ENCODE results near the gene TMEM243.

DNA sequence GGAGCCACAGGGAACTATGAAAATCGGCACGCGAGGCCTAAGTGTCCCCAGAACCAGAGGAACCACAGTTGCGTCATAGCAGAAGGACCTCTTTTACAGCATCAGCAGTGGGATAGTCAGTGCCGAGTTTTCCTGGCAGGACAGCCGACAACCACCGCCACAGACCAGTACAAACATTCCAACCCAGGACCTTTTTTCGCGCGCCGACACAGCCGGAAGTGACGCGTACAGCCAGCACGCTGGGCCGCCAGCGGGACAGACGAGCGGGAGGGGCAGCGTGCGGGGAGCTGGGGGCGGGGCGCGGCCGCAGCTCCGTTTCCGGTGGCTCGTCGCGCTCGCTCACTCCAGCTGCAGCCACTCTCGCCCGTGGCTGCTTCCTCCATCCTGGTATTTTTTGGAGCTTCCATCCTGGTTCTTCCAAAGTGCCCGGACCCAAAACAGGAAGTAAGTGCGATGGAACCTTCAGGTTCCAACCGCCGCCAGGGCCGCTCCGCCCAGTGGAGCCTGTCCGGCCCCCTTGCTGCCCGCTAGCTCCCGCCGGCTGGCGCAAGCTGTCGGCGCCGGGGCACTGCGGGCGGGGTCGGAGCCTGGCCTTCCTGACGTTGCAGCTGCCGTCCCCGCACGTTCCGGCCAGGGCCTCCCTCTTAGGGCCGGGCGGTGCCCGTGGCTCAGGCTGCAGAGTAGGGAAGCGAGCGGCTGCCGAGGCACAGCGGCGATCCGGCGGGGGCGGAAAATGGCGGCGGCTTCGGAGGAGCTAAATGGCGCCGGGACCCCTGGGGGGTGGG lies 67.2 kb downstream of the TMEM243 start, which contains the start of gene DMTF1:
- TF ChIP-seq CTCF (IDR thresholded peaks at IDR 0.05) (peak in 1 of 3 experiments; percentile 26), POLR2A (IDR thresholded peaks at IDR 0.05) (peak; percentile 20)
